Spleen (tissue), 11 donors: ENCODE measurements around the gene SLC8A1. TPM values are rescaled to one million over a fixed set of nuclear protein-coding genes. Genes with fewer than 3 reads are reported as not detected.

ENCODE experiments used
- DNase-seq: peaks from one replicate; pipeline ENCODE4 v3.0.0-alpha.2; 2020
- H3K27ac ChIP-seq, 8 donors: fragments of 200-600 bp; sonication (generic) in 7 of 8; 1 replicate in 4 of 8; 2 replicates in 4 of 8; pipeline versions ENCODE4 v1.5.0 to v1.8.0; 2016 to 2021; ENCODE audit warnings: inconsistent platforms in 4 of 8, mild to moderate bottlenecking in 4 of 8, moderate library complexity in 1 of 8
- H3K27me3 ChIP-seq, 7 donors: fragments of 200-600 bp; sonication (generic) in 6 of 7; replicated peaks in 1 of 7; 1 replicate in 4 of 7; 2 replicates in 3 of 7; pipeline versions ENCODE4 v1.5.0 to v1.8.0; 2016 to 2021; ENCODE audit warnings: inconsistent platforms in 3 of 7, mild to moderate bottlenecking in 1 of 7
- H3K36me3 ChIP-seq, 6 donors: fragments of 200-600 bp; sonication (generic) in 5 of 6; 1 replicate in 4 of 6; 2 replicates in 2 of 6; pipeline versions ENCODE4 v1.5.0 to v1.8.0; 2016 to 2021; ENCODE audit warnings: inconsistent platforms in 2 of 6
- H3K4me1 ChIP-seq, 6 donors: fragments of 200-600 bp; sonication (generic) in 5 of 6; 1 replicate in 3 of 6; 2 replicates in 3 of 6; pipeline versions ENCODE4 v1.5.0 to v1.8.0; 2016 to 2021; ENCODE audit warnings: inconsistent platforms in 3 of 6
- H3K4me3 ChIP-seq, 8 donors: fragments of 200-600 bp; sonication (generic) in 7 of 8; 1 replicate in 4 of 8; 2 replicates in 4 of 8; pipeline versions ENCODE4 v1.5.0 to v1.8.0; 2016 to 2021; ENCODE audit warnings: inconsistent platforms in 4 of 8, mild to moderate bottlenecking in 4 of 8, moderate library complexity in 2 of 8
- H3K9me3 ChIP-seq, 8 donors: fragments of 200-600 bp; sonication (generic) in 7 of 8; 1 replicate in 4 of 8; 2 replicates in 4 of 8; pipeline versions ENCODE4 v1.5.0 to v1.8.0; 2016 to 2021; ENCODE audit warnings: inconsistent platforms in 4 of 8
- POLR2A ChIP-seq, 3 donors: fragments of 450-650 bp; IDR thresholded peaks; one replicate each; pipeline ENCODE4 v1.5.1; 2017; ENCODE audit warnings: antibody characterized with exemption in 3 of 3, mild to moderate bottlenecking in 1 of 3
- POLR2AphosphoS5 ChIP-seq, 3 donors: sonication (generic); formaldehyde crosslinking; IDR thresholded peaks; one replicate each; pipeline ENCODE4 v1.5.1; 2017; ENCODE audit warnings: antibody characterized with exemption in 3 of 3
- WGBS, 5 donors: extraction: QIAGEN DNeasy Blood & Tissue Kit in 3 of 5; methylation state at CpG; one replicate each; pipeline versions ENCODE4 v1.1.5 to v1.1.7; 2013 to 2018; 5-methylcytosine and 5-hydroxymethylcytosine counted together
- intact Hi-C: fragments of 100-400 bp; cut with DNase I; formaldehyde crosslinking; loops from one replicate; pipeline ENCODE4 v1.15.0; 2023; ENCODE audit warnings: low total_unique reads
- polyA plus RNA-seq, 3 donors: library from polyadenylated mRNA; stranded (reverse); fragments of 200-250 nt; gene quantifications; one replicate each; pipeline ENCODE4 v1.2.1, GENCODE V29; 2013
- total RNA-seq, 7 donors: library from RNA; depleted of rRNA in 3 of 7; stranded (reverse); fragments of >200 nt in 3 of 7; fragmentation: NEBNext Ultra II Directional in 4 of 7; extraction: Animal tissue kit (Norgen Biotek cat#: 25700) in 4 of 7; gene quantifications; one replicate each; pipeline versions ENCODE4 v1.1.0 to v1.2.1, GENCODE V29; 2016 to 2021
- TF ChIP-seq, protein P1 (sequence below), 11 experiments: fragments of 200-600 bp in 7 of 11; fragments of 450-650 bp in 4 of 11; sonication (generic) in 4 of 11; IDR thresholded peaks in 8 of 11; conservative IDR thresholded peaks in 3 of 11; 1 replicate in 7 of 11; 2 replicates in 4 of 11; pipeline versions ENCODE4 v1.4.0 to v1.8.0; 2016 to 2021; ENCODE audit warnings: antibody characterized with exemption in 11 of 11, inconsistent platforms in 4 of 11, mild to moderate bottlenecking in 1 of 11
- donor health status: healthy with polysubstance abuse.
- donor health status: DM: no; HTN: no; CAD: no; lungs with moderate emphysema.
- donor health status: DM: no; HTN: no; CAD: no.
- donor health status: Bipolar disorder and iron deficiency.
- donor health status: healthy.
- donor health status: DM: no; HTN: no; CAD: no.
- donor health status: DM: yes; HTN: yes; CAD: no.

SLC8A1 gene
- total and polyA plus RNA-seq, 10 donors = 0.36 to 86.0 (median 58.3) TPM

DNA sequence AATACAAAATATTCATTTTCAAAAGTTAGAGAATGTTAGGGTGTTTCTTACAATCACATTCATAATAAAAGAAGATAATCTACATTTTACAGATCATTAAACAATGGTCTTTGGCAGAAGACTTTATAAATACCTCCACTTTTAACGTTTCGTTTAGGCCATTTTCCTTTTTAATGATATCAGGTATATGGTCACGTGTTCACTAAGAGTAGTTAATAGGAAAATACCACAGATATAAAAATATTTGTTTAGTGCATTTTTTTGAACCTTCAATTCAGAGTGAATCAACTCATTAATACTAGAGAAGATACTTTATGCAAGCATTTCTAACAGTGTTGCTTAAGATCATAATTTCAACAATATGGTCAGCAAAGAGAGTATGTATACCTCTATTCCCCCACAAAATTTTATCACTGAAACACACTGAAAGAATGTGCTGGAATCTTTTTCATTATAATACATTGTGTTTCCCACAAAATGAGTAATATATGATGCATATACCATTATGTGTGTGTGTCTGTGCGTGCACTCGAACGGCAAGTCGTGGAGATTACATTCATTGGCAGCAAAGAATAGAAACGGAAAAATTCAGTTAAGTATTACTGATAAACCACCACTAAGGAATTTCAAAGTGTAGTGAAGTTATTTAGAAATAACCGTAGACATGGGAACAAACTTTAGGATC lies 353.0 kb downstream of the SLC8A1 start:
- no peak for TF ChIP-seq POLR2AphosphoS5 (IDR thresholded peaks at IDR 0.05)
- TF ChIP-seq, protein P1, sequence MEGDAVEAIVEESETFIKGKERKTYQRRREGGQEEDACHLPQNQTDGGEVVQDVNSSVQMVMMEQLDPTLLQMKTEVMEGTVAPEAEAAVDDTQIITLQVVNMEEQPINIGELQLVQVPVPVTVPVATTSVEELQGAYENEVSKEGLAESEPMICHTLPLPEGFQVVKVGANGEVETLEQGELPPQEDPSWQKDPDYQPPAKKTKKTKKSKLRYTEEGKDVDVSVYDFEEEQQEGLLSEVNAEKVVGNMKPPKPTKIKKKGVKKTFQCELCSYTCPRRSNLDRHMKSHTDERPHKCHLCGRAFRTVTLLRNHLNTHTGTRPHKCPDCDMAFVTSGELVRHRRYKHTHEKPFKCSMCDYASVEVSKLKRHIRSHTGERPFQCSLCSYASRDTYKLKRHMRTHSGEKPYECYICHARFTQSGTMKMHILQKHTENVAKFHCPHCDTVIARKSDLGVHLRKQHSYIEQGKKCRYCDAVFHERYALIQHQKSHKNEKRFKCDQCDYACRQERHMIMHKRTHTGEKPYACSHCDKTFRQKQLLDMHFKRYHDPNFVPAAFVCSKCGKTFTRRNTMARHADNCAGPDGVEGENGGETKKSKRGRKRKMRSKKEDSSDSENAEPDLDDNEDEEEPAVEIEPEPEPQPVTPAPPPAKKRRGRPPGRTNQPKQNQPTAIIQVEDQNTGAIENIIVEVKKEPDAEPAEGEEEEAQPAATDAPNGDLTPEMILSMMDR (IDR thresholded peaks at IDR 0.05 in 8 of 11, conservative IDR thresholded peaks at IDR 0.05 in 3 of 11) = no peak
- no peak for TF ChIP-seq POLR2A (IDR thresholded peaks at IDR 0.05)
- no peak for DNase-seq
- Histone ChIP-seq H3K9me3 (no peaks in the 10 kb centered on the region), H3K36me3 (no peaks in the 10 kb centered on the region), H3K4me3 (no peak overlapping the region), H3K4me1 (no peaks in the 10 kb centered on the region), H3K27ac (no peak overlapping the region), H3K27me3 (no peaks in the 10 kb centered on the region)
- WGBS, 5 donors = 91 to 94% (median 92%) methylated on average over 9 of the region's 9 CpGs
- intact Hi-C loops = no loop called here

DNA sequence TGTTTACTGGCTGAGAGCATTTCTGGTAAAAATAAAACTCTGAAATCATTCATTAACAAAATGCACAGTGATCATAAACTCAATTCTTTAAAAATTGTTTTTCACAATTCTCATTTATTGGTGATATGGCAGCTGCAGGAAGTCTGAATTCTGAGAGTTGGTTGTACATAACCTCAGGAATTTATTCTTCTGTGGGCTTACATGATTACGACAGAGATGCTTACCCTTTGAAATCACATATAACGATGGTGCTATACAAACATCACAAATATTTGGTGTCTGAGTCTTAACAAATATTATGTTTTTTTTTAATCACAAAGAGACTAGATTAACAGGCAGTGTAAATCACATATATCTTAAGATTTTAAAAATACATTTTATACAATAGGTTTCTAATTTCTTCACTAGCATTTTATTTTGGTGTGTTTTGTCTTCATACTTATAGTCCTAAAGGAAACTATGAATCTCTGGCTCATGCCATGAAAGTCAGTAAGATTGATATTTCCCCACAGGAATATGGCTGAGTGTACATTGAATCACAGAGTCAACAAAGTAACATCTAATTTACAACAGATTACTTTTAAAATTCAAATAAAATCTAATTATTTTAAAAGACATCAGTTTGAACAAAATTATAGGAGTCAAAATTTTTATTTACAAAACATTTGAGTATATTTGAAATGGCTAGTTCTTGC lies 354.1 kb downstream of the SLC8A1 start:
- no peak overlapping the region for H3K4me3 ChIP-seq
- TF ChIP-seq, protein P1 (IDR thresholded peaks at IDR 0.05 in 8 of 11, conservative IDR thresholded peaks at IDR 0.05 in 3 of 11) = no peak
- no peak for TF ChIP-seq POLR2AphosphoS5 (IDR thresholded peaks at IDR 0.05)
- no peak for TF ChIP-seq POLR2A (IDR thresholded peaks at IDR 0.05)
- no peaks in the 10 kb centered on the region for H3K4me1 ChIP-seq
- 79 to 88% (median 81%) methylated on average over 2 of the region's 2 CpGs for WGBS, 5 donors
- H3K27me3 ChIP-seq = no peaks in the 10 kb centered on the region
- DNase-seq = no peak
- H3K27ac ChIP-seq = no peak overlapping the region
- no peaks in the 10 kb centered on the region for H3K36me3 ChIP-seq
- intact Hi-C loops = no loop called here
- no peaks in the 10 kb centered on the region for H3K9me3 ChIP-seq

DNA sequence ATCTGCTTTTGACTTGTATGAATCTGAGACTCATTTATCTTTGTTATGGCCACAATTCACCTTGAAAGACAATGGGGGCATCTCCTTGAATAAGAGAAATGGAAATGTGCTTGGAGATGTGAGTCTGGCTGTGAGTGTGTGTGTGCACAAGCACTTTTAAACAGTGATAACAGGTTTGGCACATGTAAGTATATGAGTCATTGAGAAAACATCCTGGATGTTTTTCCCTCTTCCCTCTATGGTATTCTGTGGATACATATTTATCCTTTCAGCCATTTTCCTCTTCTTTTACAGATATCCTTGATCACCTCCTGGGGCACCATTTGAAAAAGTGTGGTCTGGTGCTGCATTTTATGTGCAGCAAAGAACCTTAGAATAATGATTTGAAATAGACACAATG lies 355.5 kb downstream of the SLC8A1 start:
- DNase-seq = no peak
- Histone ChIP-seq H3K4me3 (no peak overlapping the region), H3K27ac (no peak overlapping the region), H3K4me1 (no peaks in the 10 kb centered on the region), H3K9me3 (no peaks in the 10 kb centered on the region), H3K27me3 (no peaks in the 10 kb centered on the region), H3K36me3 (no peaks in the 10 kb centered on the region)
- TF ChIP-seq POLR2A (IDR thresholded peaks at IDR 0.05) (no peak), POLR2AphosphoS5 (IDR thresholded peaks at IDR 0.05) (no peak)
- TF ChIP-seq, protein P1 (IDR thresholded peaks at IDR 0.05 in 8 of 11, conservative IDR thresholded peaks at IDR 0.05 in 3 of 11) = no peak
- intact Hi-C loops = no loop called here

DNA sequence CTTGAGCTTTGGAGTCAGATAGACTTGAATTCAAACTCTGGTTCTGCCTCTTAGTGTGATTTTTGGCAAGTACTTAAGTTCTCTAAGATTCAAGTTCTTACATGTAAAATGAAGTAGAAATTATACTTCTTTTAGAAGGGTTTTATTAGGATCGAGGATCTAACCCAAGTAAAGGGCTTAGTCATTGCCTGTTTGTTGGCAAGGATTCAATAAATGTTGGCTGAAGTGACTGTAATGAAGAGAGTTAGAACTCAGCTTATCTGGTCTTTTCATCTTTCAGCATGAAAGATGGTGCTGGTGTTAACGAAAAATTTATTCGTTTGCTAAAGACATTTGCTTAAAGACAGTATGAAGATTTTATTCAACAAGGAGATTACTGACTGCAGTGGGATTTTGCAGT lies 356.9 kb downstream of the SLC8A1 start:
- H3K36me3 ChIP-seq = no peaks in the 10 kb centered on the region
- H3K27me3 ChIP-seq = no peaks in the 10 kb centered on the region
- no peak overlapping the region for H3K27ac ChIP-seq
- intact Hi-C loops = no loop called here
- no peak overlapping the region for H3K4me3 ChIP-seq
- TF ChIP-seq POLR2A (IDR thresholded peaks at IDR 0.05) = no peak
- TF ChIP-seq, protein P1 (IDR thresholded peaks at IDR 0.05 in 8 of 11, conservative IDR thresholded peaks at IDR 0.05 in 3 of 11) = no peak
- no peak for TF ChIP-seq POLR2AphosphoS5 (IDR thresholded peaks at IDR 0.05)
- 28 to 34% (median 31%) methylated on average over 3 of the region's 3 CpGs for WGBS, 5 donors
- no peaks in the 10 kb centered on the region for H3K4me1 ChIP-seq
- H3K9me3 ChIP-seq = no peaks in the 10 kb centered on the region
- no peak for DNase-seq
